LHCN-M2 (cell line): ENCODE data around the gene A3GALT2. TPM values are rescaled to one million over a fixed set of nuclear protein-coding genes. Genes with fewer than 3 reads are reported as not detected.

Experiments used
- DNase-seq: peaks from one replicate; pipeline ENCODE4 v3.0.0-alpha.2; 2012; ENCODE audit warnings: low read depth
- total RNA-seq: library from RNA; depleted of rRNA; stranded (reverse); fragments of >200 nt; gene quantifications from 2 replicates; pipeline ENCODE4 v1.2.3, GENCODE V29; 2014

A3GALT2 gene
- total RNA-seq, 1 experiment from 2014 or later: not detected

- no peak for DNase-seq
Measured at GRCh38 chr1:33272930-33273329, 48.0 kb downstream of the A3GALT2 start.

- DNase-seq: no peak
Measured at GRCh38 chr1:33272509-33272908, 48.4 kb downstream of the A3GALT2 start.

- no peak for DNase-seq
Measured at GRCh38 chr1:33271666-33272505, 49.0 kb downstream of the A3GALT2 start.

- no peak for DNase-seq
Measured at GRCh38 chr1:33270808-33271465, 50.0 kb downstream of the A3GALT2 start.

- no peak for DNase-seq
Measured at GRCh38 chr1:33270379-33270778, 50.5 kb downstream of the A3GALT2 start.

GRCh38 chr1:33269621-33270020, 51.3 kb downstream of the A3GALT2 start:
- DNase-seq: no peak

GRCh38 chr1:33268927-33269610, 51.8 kb downstream of the A3GALT2 start:
- DNase-seq: no peak

GRCh38 chr1:33268457-33268856, 52.4 kb downstream of the A3GALT2 start:
- no peak for DNase-seq

- DNase-seq: no peak
Measured at GRCh38 chr1:33267468-33268205, 53.3 kb downstream of the A3GALT2 start.

- no peak for DNase-seq
Measured at GRCh38 chr1:33266766-33267165, 54.1 kb downstream of the A3GALT2 start.

- no peak for DNase-seq
Measured at GRCh38 chr1:33265780-33266605, 54.9 kb downstream of the A3GALT2 start.

- no peak for DNase-seq
Measured at GRCh38 chr1:33263890-33264504, 56.9 kb downstream of the A3GALT2 start.

GRCh38 chr1:33261344-33261743, 59.6 kb downstream of the A3GALT2 start:
- no peak for DNase-seq

GRCh38 chr1:33260439-33260838, 60.5 kb downstream of the A3GALT2 start:
- no peak for DNase-seq

- no peak for DNase-seq
Measured at GRCh38 chr1:33259879-33260278, 61.0 kb downstream of the A3GALT2 start.

GRCh38 chr1:33258788-33259274, 62.1 kb downstream of the A3GALT2 start:
- no peak for DNase-seq

- DNase-seq: no peak
Measured at GRCh38 chr1:33257772-33258712, 62.9 kb downstream of the A3GALT2 start.

GRCh38 chr1:33257207-33257771, 63.6 kb downstream of the A3GALT2 start:
- DNase-seq: peak; percentile 11
